Measurements from ENCODE around the gene SMURF2. TPM values are rescaled to one million over a fixed set of nuclear protein-coding genes. Genes with fewer than 3 reads are reported as not detected.

SMURF2 gene
- total RNA-seq, 1 experiment from 2014 or later = 154 TPM

- no peak for DNase-seq
- H3K9me3 ChIP-seq = peaks cover 5% of the 10 kb centered on the region; the same call in 1 of the 2 replicates
- no peak overlapping the region for H3K4me3 ChIP-seq
- H3K36me3 ChIP-seq = peaks cover 57% of the 10 kb centered on the region
- no peaks in the 10 kb centered on the region for H3K27me3 ChIP-seq
Observed at GRCh38 chr17:64651889-64652288, 10.2 kb downstream of the SMURF2 start.

GRCh38 chr17:64648234-64648633 is 13.9 kb downstream of the SMURF2 start:
- H3K9me3 ChIP-seq = no peaks in the 10 kb centered on the region
- no peak for DNase-seq
- H3K36me3 ChIP-seq = peaks cover 74% of the 10 kb centered on the region
- H3K4me3 ChIP-seq = no peak overlapping the region
- no peaks in the 10 kb centered on the region for H3K27me3 ChIP-seq

- DNase-seq = no peak
- peaks cover 78% of the 10 kb centered on the region for H3K36me3 ChIP-seq
- H3K27me3 ChIP-seq = no peaks in the 10 kb centered on the region
- no peak overlapping the region for H3K4me3 ChIP-seq
- H3K9me3 ChIP-seq = no peaks in the 10 kb centered on the region
Observed at GRCh38 chr17:64647817-64648216, 14.3 kb downstream of the SMURF2 start.

GRCh38 chr17:64639516-64639915 is 22.6 kb downstream of the SMURF2 start:
- DNase-seq = no peak
- no peaks in the 10 kb centered on the region for H3K27me3 ChIP-seq
- H3K4me3 ChIP-seq = no peak overlapping the region
- no peaks in the 10 kb centered on the region for H3K9me3 ChIP-seq
- H3K36me3 ChIP-seq = peaks cover 73% of the 10 kb centered on the region

- H3K9me3 ChIP-seq = no peaks in the 10 kb centered on the region
- no peak overlapping the region for H3K4me3 ChIP-seq
- no peaks in the 10 kb centered on the region for H3K27me3 ChIP-seq
- peaks cover 73% of the 10 kb centered on the region for H3K36me3 ChIP-seq
- no peak for DNase-seq
Observed at GRCh38 chr17:64638552-64639203, 23.4 kb downstream of the SMURF2 start.

- no peak overlapping the region for H3K4me3 ChIP-seq
- H3K9me3 ChIP-seq = no peaks in the 10 kb centered on the region
- peaks cover 76% of the 10 kb centered on the region for H3K36me3 ChIP-seq
- H3K27me3 ChIP-seq = no peaks in the 10 kb centered on the region
- peak; percentile 55 for DNase-seq
Observed at GRCh38 chr17:64635647-64636305, 26.3 kb downstream of the SMURF2 start.

GRCh38 chr17:64634218-64634617 is 27.9 kb downstream of the SMURF2 start:
- H3K9me3 ChIP-seq = no peaks in the 10 kb centered on the region
- H3K36me3 ChIP-seq = peaks cover 73% of the 10 kb centered on the region
- DNase-seq = no peak
- H3K4me3 ChIP-seq = no peak overlapping the region
- H3K27me3 ChIP-seq = no peaks in the 10 kb centered on the region

- Histone ChIP-seq H3K27me3 (no peaks in the 10 kb centered on the region), H3K9me3 (no peaks in the 10 kb centered on the region), H3K36me3 (peaks cover 74% of the 10 kb centered on the region), H3K4me3 (no peak overlapping the region)
- DNase-seq = no peak
Observed at GRCh38 chr17:64632606-64633005, 29.5 kb downstream of the SMURF2 start.

GRCh38 chr17:64632194-64632593 is 29.9 kb downstream of the SMURF2 start:
- Histone ChIP-seq H3K9me3 (no peaks in the 10 kb centered on the region), H3K4me3 (no peak overlapping the region), H3K27me3 (no peaks in the 10 kb centered on the region), H3K36me3 (peaks cover 74% of the 10 kb centered on the region)
- no peak for DNase-seq

- Histone ChIP-seq H3K36me3 (peaks cover 78% of the 10 kb centered on the region), H3K4me3 (no peak overlapping the region), H3K9me3 (no peaks in the 10 kb centered on the region), H3K27me3 (no peaks in the 10 kb centered on the region)
- DNase-seq = no peak
Observed at GRCh38 chr17:64630309-64631223, 31.5 kb downstream of the SMURF2 start.

- H3K27me3 ChIP-seq = no peaks in the 10 kb centered on the region
- no peaks in the 10 kb centered on the region for H3K9me3 ChIP-seq
- no peak overlapping the region for H3K4me3 ChIP-seq
- no peak for DNase-seq
- H3K36me3 ChIP-seq = peaks cover 75% of the 10 kb centered on the region
Observed at GRCh38 chr17:64628641-64629040, 33.5 kb downstream of the SMURF2 start.

GRCh38 chr17:64627797-64628196 is 34.3 kb downstream of the SMURF2 start:
- peaks cover 67% of the 10 kb centered on the region for H3K36me3 ChIP-seq
- DNase-seq = no peak
- H3K4me3 ChIP-seq = no peak overlapping the region
- H3K27me3 ChIP-seq = no peaks in the 10 kb centered on the region
- H3K9me3 ChIP-seq = no peaks in the 10 kb centered on the region

- H3K9me3 ChIP-seq = no peaks in the 10 kb centered on the region
- no peak overlapping the region for H3K4me3 ChIP-seq
- no peaks in the 10 kb centered on the region for H3K27me3 ChIP-seq
- DNase-seq = no peak
- peaks cover 64% of the 10 kb centered on the region for H3K36me3 ChIP-seq
Observed at GRCh38 chr17:64626827-64627226, 35.3 kb downstream of the SMURF2 start.

GRCh38 chr17:64625541-64625940 is 36.6 kb downstream of the SMURF2 start:
- Histone ChIP-seq H3K9me3 (no peaks in the 10 kb centered on the region), H3K27me3 (no peaks in the 10 kb centered on the region), H3K4me3 (no peak overlapping the region), H3K36me3 (peaks cover 67% of the 10 kb centered on the region)
- no peak for DNase-seq

GRCh38 chr17:64622931-64623654 is 39.0 kb downstream of the SMURF2 start:
- Histone ChIP-seq H3K36me3 (peaks cover 68% of the 10 kb centered on the region), H3K4me3 (no peak overlapping the region), H3K9me3 (no peaks in the 10 kb centered on the region), H3K27me3 (no peaks in the 10 kb centered on the region)
- DNase-seq = no peak

- DNase-seq = no peak
- no peaks in the 10 kb centered on the region for H3K27me3 ChIP-seq
- H3K4me3 ChIP-seq = no peak overlapping the region
- H3K9me3 ChIP-seq = no peaks in the 10 kb centered on the region
- H3K36me3 ChIP-seq = peaks cover 58% of the 10 kb centered on the region
Observed at GRCh38 chr17:64621772-64622171, 40.3 kb downstream of the SMURF2 start.

- Histone ChIP-seq H3K36me3 (peaks cover 49% of the 10 kb centered on the region), H3K27me3 (no peaks in the 10 kb centered on the region), H3K9me3 (no peaks in the 10 kb centered on the region), H3K4me3 (no peak overlapping the region)
- no peak for DNase-seq
Observed at GRCh38 chr17:64618848-64619247, 43.3 kb downstream of the SMURF2 start.

All from MG63 (cell line).